Astrocyte of the cerebellum (primary cell): ENCODE results near the gene AUNIP.
"Not testable (repeated sequence)": the region's sequence is repeated elsewhere in the genome, so short reads cannot be mapped to it uniquely, and the experiment has no call there.

Source experiments
- DNase-seq: peaks from one replicate; pipeline ENCODE4 v3.0.0-alpha.2; 2011; ENCODE audit warnings: low read depth
- H3K4me3 ChIP-seq: 2 replicates; pipeline ENCODE4 v1.5.1; 2011; ENCODE audit warnings: mild to moderate bottlenecking, low read depth, low read length, moderate library complexity
- CTCF ChIP-seq: IDR thresholded peaks from 2 replicates; pipeline ENCODE4 v1.5.1; 2012; ENCODE audit warnings: low read length, low read depth, moderate library complexity, mild to moderate bottlenecking; ENCODE audit errors: missing control alignments
- in situ Hi-C: cut with HindIII; loops from 2 replicates; pipeline ENCODE4 v1.10.0; 2017; ENCODE audit warnings: low sequenced_read_pairs

The AUNIP gene

GRCh38 chr1:25847929-25848328, 11.3 kb downstream of the AUNIP start:
- in situ Hi-C loops, result loop anchor here (5.0 kb wide), 1 partner anchor 49 kb away; no protein-coding TSS in a partner anchor
- no peak for DNase-seq
- TF ChIP-seq CTCF, result no peak
- H3K4me3 ChIP-seq, result no peak overlapping the region

- no peak for TF ChIP-seq CTCF
- in situ Hi-C loops, result loop anchor here (5.0 kb wide), 1 partner anchor 52 kb away; no protein-coding TSS in a partner anchor
- H3K4me3 ChIP-seq, result no peak overlapping the region
Measured at GRCh38 chr1:25845664-25846063, 13.6 kb downstream of the AUNIP start.

GRCh38 chr1:25844536-25845337, 14.5 kb downstream of the AUNIP start:
- in situ Hi-C loops, result loop anchor here (5.0 kb wide), 1 partner anchor 53 kb away; no protein-coding TSS in a partner anchor
- no peak for TF ChIP-seq CTCF
- no peak overlapping the region for H3K4me3 ChIP-seq
- DNase-seq, result no peak

More at GRCh38 chr1:25845664-25846063, 13.6 kb downstream of the AUNIP start:
- DNase-seq, result no peak

- no peak for TF ChIP-seq CTCF
- in situ Hi-C loops, result no loop called here
Measured at GRCh38 chr1:25843483-25843882, 15.8 kb downstream of the AUNIP start.

GRCh38 chr1:25839808-25840207, 19.4 kb downstream of the AUNIP start:
- H3K4me3 ChIP-seq, DNase-seq, in situ Hi-C loops: not testable (repeated sequence)

More at GRCh38 chr1:25843483-25843882, 15.8 kb downstream of the AUNIP start:
- H3K4me3 ChIP-seq, result no peak overlapping the region
- no peak for DNase-seq

- DNase-seq, result no peak
- in situ Hi-C loops, result no loop called here
- TF ChIP-seq CTCF, result peak; percentile 44
- no peak overlapping the region for H3K4me3 ChIP-seq
Measured at GRCh38 chr1:25837262-25837875, 21.9 kb downstream of the AUNIP start.

- no peak for DNase-seq
- in situ Hi-C loops, result no loop called here
- no peak overlapping the region for H3K4me3 ChIP-seq
- no peak for TF ChIP-seq CTCF
Measured at GRCh38 chr1:25836695-25837094, 22.6 kb downstream of the AUNIP start.
